Activated B cell treated with CpG ODN at 0.5 μM for 24 hours (primary cell): ENCODE measurements around the gene ADAMTS8. TPM values are rescaled to one million over a fixed set of nuclear protein-coding genes. Genes with fewer than 3 reads are reported as not detected.

ENCODE experiments used
- ATAC-seq: fragments of 200-7000 bp; cut with Tn5 transposase; one replicate; pipeline ENCODE4 v1.10.0; 2021; ENCODE audit warnings: low read depth, mild to moderate bottlenecking, moderate library complexity
- CTCF ChIA-PET: fragments of 350-600 bp; sonication (Branson Sonifier 250); formaldehyde crosslinking; loops from one replicate; lab custom pipeline; 2021; ENCODE audit warnings: antibody characterized with exemption; lab: Charles Lee
- POLR2A ChIA-PET: fragments of 350-600 bp; sonication (Branson Sonifier 250); formaldehyde crosslinking; loops from one replicate; lab custom pipeline; 2021; ENCODE audit warnings: antibody characterized with exemption; lab: Charles Lee
- DNase-seq: peaks from one replicate; pipeline ENCODE4 v3.0.0; 2022
- H3K27ac Mint-ChIP-seq: one replicate; pipeline ENCODE4 v1.8.0; 2020; ENCODE audit warnings: mixed read lengths
- H3K27me3 Mint-ChIP-seq: one replicate; pipeline ENCODE4 v1.8.0; 2021; ENCODE audit warnings: mixed read lengths
- H3K36me3 Mint-ChIP-seq: one replicate; pipeline ENCODE4 v1.8.0; 2021; ENCODE audit warnings: low read depth, mixed read lengths
- H3K4me1 Mint-ChIP-seq: one replicate; pipeline ENCODE4 v1.8.0; 2021; ENCODE audit warnings: mixed read lengths
- H3K4me3 Mint-ChIP-seq: one replicate; pipeline ENCODE4 v1.8.0; 2020; ENCODE audit warnings: mild to moderate bottlenecking, mixed read lengths
- H3K9me3 Mint-ChIP-seq: one replicate; pipeline ENCODE4 v1.8.0; 2020; ENCODE audit warnings: mixed read lengths
- CTCF ChIP-seq: fragments of 200-600 bp; IDR thresholded peaks from one replicate; pipeline ENCODE4 v1.8.0; 2022; ENCODE audit warnings: antibody characterized with exemption, mild to moderate bottlenecking
- intact Hi-C: fragments of 100-400 bp; cut with micrococcal nuclease; formaldehyde crosslinking; loops from one replicate; pipeline ENCODE4 v1.15.1; 2024
- total RNA-seq: library from RNA; stranded (reverse); gene quantifications from 2 replicates; pipeline ENCODE4 v1.2.3, GENCODE V29; 2022

The ADAMTS8 gene
- total RNA-seq, 1 donor from 2014 or later, result not detected

- no peak for TF ChIP-seq CTCF
- POLR2A ChIA-PET, result no interaction called here
- no peak overlapping the region for H3K27ac Mint-ChIP-seq
- peaks cover 8% of the 10 kb centered on the region for H3K4me1 Mint-ChIP-seq
- no peak overlapping the region for H3K4me3 Mint-ChIP-seq
- H3K36me3 Mint-ChIP-seq, result no peaks in the 10 kb centered on the region
- ATAC-seq, result no peak
- H3K9me3 Mint-ChIP-seq, result no peaks in the 10 kb centered on the region
- H3K27me3 Mint-ChIP-seq, result peaks cover 22% of the 10 kb centered on the region
- CTCF ChIA-PET, result no interaction called here
- intact Hi-C loops, result no loop called here
- no peak for DNase-seq
Observed at GRCh38 chr11:130403967-130404366, 24.4 kb downstream of the ADAMTS8 start.

GRCh38 chr11:130403271-130403804, 25.1 kb downstream of the ADAMTS8 start:
- Mint-ChIP-seq H3K4me3 (no peak overlapping the region), H3K27ac (no peak overlapping the region), H3K27me3 (peaks cover 20% of the 10 kb centered on the region), H3K36me3 (no peaks in the 10 kb centered on the region), H3K4me1 (peaks cover 8% of the 10 kb centered on the region), H3K9me3 (no peaks in the 10 kb centered on the region)
- POLR2A ChIA-PET, result no interaction called here
- ATAC-seq (no peak), DNase-seq (no peak)
- no peak for TF ChIP-seq CTCF
- intact Hi-C loops, result no loop called here
- CTCF ChIA-PET, result no interaction called here

- no peak for TF ChIP-seq CTCF
- ChIA-PET CTCF (no interaction called here), POLR2A (no interaction called here)
- Mint-ChIP-seq H3K9me3 (no peaks in the 10 kb centered on the region), H3K4me1 (peaks cover 11% of the 10 kb centered on the region), H3K27ac (no peak overlapping the region), H3K4me3 (no peak overlapping the region), H3K36me3 (no peaks in the 10 kb centered on the region), H3K27me3 (peaks cover 23% of the 10 kb centered on the region)
- intact Hi-C loops, result no loop called here
- ATAC-seq, result no peak
- DNase-seq, result no peak
Observed at GRCh38 chr11:130402570-130402969, 25.8 kb downstream of the ADAMTS8 start.

GRCh38 chr11:130400781-130401483, 27.5 kb downstream of the ADAMTS8 start:
- Mint-ChIP-seq H3K27ac (no peak overlapping the region), H3K36me3 (no peaks in the 10 kb centered on the region), H3K9me3 (no peaks in the 10 kb centered on the region), H3K4me3 (no peak overlapping the region), H3K27me3 (peaks cover 26% of the 10 kb centered on the region), H3K4me1 (peaks cover 11% of the 10 kb centered on the region)
- ChIA-PET CTCF (no interaction called here), POLR2A (no interaction called here)
- DNase-seq (no peak), ATAC-seq (no peak)
- intact Hi-C loops, result no loop called here
- no peak for TF ChIP-seq CTCF

- Mint-ChIP-seq H3K4me3 (no peak overlapping the region), H3K36me3 (no peaks in the 10 kb centered on the region), H3K27me3 (peaks cover 24% of the 10 kb centered on the region), H3K9me3 (no peaks in the 10 kb centered on the region), H3K4me1 (peaks cover 11% of the 10 kb centered on the region), H3K27ac (no peak overlapping the region)
- no peak for TF ChIP-seq CTCF
- intact Hi-C loops, result no loop called here
- no peak for DNase-seq
- ATAC-seq, result no peak
- ChIA-PET CTCF (no interaction called here), POLR2A (no interaction called here)
Observed at GRCh38 chr11:130399196-130399595, 29.2 kb downstream of the ADAMTS8 start.
